Skeletal muscle tissue (tissue), 4 donors: Measurements from ENCODE around the gene EVA1C. TPM values are rescaled to one million over a fixed set of nuclear protein-coding genes. Genes with fewer than 3 reads are reported as not detected.
"Not testable (repeated sequence)": the region's sequence is repeated elsewhere in the genome, so short reads cannot be mapped to it uniquely, and the experiment has no call there.

Source experiments
- H3K27ac ChIP-seq: one replicate; pipeline ENCODE4 v1.7.0; 2013; ENCODE audit warnings: mild to moderate bottlenecking, low read depth, low read length, inconsistent platforms
- H3K27me3 ChIP-seq, 3 donors: one replicate each; pipeline ENCODE4 v1.7.0; 2013; ENCODE audit warnings: low read length in 3 of 3; ENCODE audit not compliant: control insufficient read depth in 3 of 3, insufficient read depth in 3 of 3
- H3K36me3 ChIP-seq, 3 donors: one replicate each; pipeline ENCODE4 v1.7.0; 2013; ENCODE audit warnings: low read length in 3 of 3; ENCODE audit not compliant: control insufficient read depth in 3 of 3, insufficient read depth in 3 of 3
- H3K4me1 ChIP-seq, 3 donors: one replicate each; pipeline ENCODE4 v1.7.0; 2013; ENCODE audit warnings: low read length in 3 of 3, mild to moderate bottlenecking in 3 of 3; ENCODE audit not compliant: control insufficient read depth in 3 of 3, insufficient read depth in 3 of 3
- H3K4me3 ChIP-seq, 3 donors: one replicate each; pipeline ENCODE4 v1.7.0; 2013; ENCODE audit warnings: low read length in 3 of 3
- H3K9ac ChIP-seq, 3 donors: one replicate each; pipeline ENCODE4 v1.7.0; 2013; ENCODE audit warnings: low read length in 3 of 3, mild to moderate bottlenecking in 3 of 3, moderate library complexity in 2 of 3, low read depth in 1 of 3
- H3K9me3 ChIP-seq, 3 donors: one replicate each; pipeline ENCODE4 v1.7.0; 2013; ENCODE audit warnings: low read length in 3 of 3; ENCODE audit not compliant: control insufficient read depth in 3 of 3
- total RNA-seq: library from RNA; depleted of rRNA; stranded (reverse); fragments of >200 nt; gene quantifications from one replicate; pipeline ENCODE4 v1.2.3, GENCODE V29; 2014
- donor health status: Osteomylitis.

EVA1C gene
- total RNA-seq, 1 donor from 2014 or later: 0.52 TPM

GRCh38 chr21:32533053-32533452 is 120.5 kb downstream of the EVA1C start:
- H3K4me1 ChIP-seq: no peaks in the 10 kb centered on the region
- peaks cover 0 to 2% (median 0%) of the 10 kb centered on the region in 3 donors for H3K9me3 ChIP-seq
- H3K4me3 ChIP-seq: peak overlapping the region in 1 of 3 donors; percentile 6
- H3K36me3 ChIP-seq: peaks cover 0 to 7% (median 4%) of the 10 kb centered on the region in 3 donors
- no peak overlapping the region for H3K9ac ChIP-seq
- H3K27me3 ChIP-seq: no peaks in the 10 kb centered on the region
- H3K27ac ChIP-seq: no peak overlapping the region

- H3K4me3 ChIP-seq: no peak overlapping the region
- no peak overlapping the region for H3K27ac ChIP-seq
- no peaks in the 10 kb centered on the region for H3K27me3 ChIP-seq
- H3K36me3 ChIP-seq: peaks cover 0 to 7% (median 4%) of the 10 kb centered on the region in 3 donors
- no peaks in the 10 kb centered on the region for H3K4me1 ChIP-seq
- H3K9me3 ChIP-seq: peaks cover 0 to 2% (median 0%) of the 10 kb centered on the region in 3 donors
- H3K9ac ChIP-seq: no peak overlapping the region
Measured at GRCh38 chr21:32533611-32534010, 121.1 kb downstream of the EVA1C start.

DNA sequence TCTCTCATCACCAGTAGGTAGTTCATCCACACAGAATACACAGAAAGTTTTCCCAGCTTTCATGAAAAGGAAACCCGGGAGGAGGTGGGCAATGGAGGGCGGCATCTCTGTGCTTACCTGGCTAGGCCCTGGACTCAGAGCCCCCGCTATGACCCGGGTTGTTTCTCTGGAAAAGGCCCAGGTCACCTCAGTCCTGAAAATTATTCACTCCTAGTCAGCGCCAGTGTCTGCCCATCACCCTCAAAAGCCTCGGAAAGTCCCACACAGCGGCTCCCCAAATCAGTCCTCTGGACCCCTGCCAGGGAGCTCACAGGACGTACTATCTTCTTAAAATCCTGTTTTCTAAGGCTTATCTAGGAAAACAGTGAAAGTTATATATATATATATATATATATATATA is 121.6 kb downstream of the EVA1C start:
- no peak overlapping the region for H3K27ac ChIP-seq
- no peaks in the 10 kb centered on the region for H3K4me1 ChIP-seq
- peaks cover 0 to 7% (median 4%) of the 10 kb centered on the region in 3 donors for H3K36me3 ChIP-seq
- no peaks in the 10 kb centered on the region for H3K27me3 ChIP-seq
- H3K9ac ChIP-seq: no peak overlapping the region
- H3K4me3 ChIP-seq: no peak overlapping the region
- peaks cover 0 to 2% (median 0%) of the 10 kb centered on the region in 3 donors for H3K9me3 ChIP-seq

DNA sequence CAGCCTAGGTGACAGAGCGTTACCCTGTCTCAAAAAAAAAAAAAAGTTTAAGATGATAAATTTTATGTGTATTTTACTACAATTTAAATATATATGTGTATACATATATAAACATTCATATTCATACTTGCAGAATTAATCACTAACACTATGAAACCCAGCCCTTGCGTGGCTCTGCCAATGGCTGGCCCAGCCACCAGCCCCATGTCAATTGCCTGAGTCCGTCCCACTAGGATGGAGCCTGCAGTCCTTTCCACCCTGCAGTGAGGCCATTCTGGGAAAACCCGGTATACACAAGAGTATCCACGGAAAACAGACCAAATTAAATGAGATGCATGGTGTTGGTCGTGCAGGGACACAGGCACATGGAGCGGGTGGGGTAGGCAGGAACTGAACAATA is 123.1 kb downstream of the EVA1C start:
- Histone ChIP-seq H3K4me1 (no peaks in the 10 kb centered on the region), H3K4me3 (no peak overlapping the region), H3K9ac (no peak overlapping the region), H3K27ac (no peak overlapping the region), H3K9me3 (peaks cover 0 to 2% (median 0%) of the 10 kb centered on the region in 3 donors), H3K36me3 (peaks cover 0 to 7% (median 4%) of the 10 kb centered on the region in 3 donors), H3K27me3 (no peaks in the 10 kb centered on the region)

DNA sequence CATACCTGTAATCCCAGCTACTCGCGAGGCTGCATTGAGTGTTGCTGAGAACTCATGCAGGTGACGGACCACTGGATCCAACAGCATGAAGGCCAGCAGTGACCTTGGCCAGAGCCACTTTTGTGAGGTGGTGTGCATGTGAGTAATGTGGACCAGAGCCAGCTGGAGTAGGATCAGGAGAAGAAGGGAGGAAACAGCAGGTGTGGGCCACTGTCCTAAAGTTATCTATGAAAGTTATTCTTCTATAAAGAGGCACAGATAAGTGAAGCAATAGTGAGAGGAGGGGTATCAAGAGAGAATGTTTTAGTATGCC is 125.0 kb downstream of the EVA1C start:
- H3K4me3 ChIP-seq: no peak overlapping the region
- peaks cover 0 to 7% (median 4%) of the 10 kb centered on the region in 3 donors for H3K36me3 ChIP-seq
- H3K9ac ChIP-seq: no peak overlapping the region
- no peaks in the 10 kb centered on the region for H3K4me1 ChIP-seq
- H3K27me3 ChIP-seq: no peaks in the 10 kb centered on the region
- H3K27ac ChIP-seq: no peak overlapping the region
- H3K9me3 ChIP-seq: peaks cover 0 to 2% (median 0%) of the 10 kb centered on the region in 3 donors

- Histone ChIP-seq H3K9ac (no peak overlapping the region), H3K27ac (no peak overlapping the region), H3K36me3 (peaks cover 0 to 3% (median 2%) of the 10 kb centered on the region in 3 donors), H3K4me3 (no peak overlapping the region), H3K27me3 (no peaks in the 10 kb centered on the region), H3K4me1 (no peaks in the 10 kb centered on the region), H3K9me3 (no peaks in the 10 kb centered on the region)
Measured at GRCh38 chr21:32538147-32538792, 125.8 kb downstream of the EVA1C start.

GRCh38 chr21:32539378-32539777 is 126.9 kb downstream of the EVA1C start:
- Histone ChIP-seq H3K9ac (no peak overlapping the region), H3K9me3 (no peaks in the 10 kb centered on the region), H3K36me3 (no peaks in the 10 kb centered on the region), H3K4me1 (no peaks in the 10 kb centered on the region), H3K27ac (no peak overlapping the region), H3K4me3 (no peak overlapping the region), H3K27me3 (no peaks in the 10 kb centered on the region)

GRCh38 chr21:32543056-32543455 is 130.6 kb downstream of the EVA1C start:
- H3K4me3 ChIP-seq, H3K9me3 ChIP-seq, H3K9ac ChIP-seq, H3K36me3 ChIP-seq, H3K27ac ChIP-seq, H3K4me1 ChIP-seq, H3K27me3 ChIP-seq: not testable (repeated sequence)

DNA sequence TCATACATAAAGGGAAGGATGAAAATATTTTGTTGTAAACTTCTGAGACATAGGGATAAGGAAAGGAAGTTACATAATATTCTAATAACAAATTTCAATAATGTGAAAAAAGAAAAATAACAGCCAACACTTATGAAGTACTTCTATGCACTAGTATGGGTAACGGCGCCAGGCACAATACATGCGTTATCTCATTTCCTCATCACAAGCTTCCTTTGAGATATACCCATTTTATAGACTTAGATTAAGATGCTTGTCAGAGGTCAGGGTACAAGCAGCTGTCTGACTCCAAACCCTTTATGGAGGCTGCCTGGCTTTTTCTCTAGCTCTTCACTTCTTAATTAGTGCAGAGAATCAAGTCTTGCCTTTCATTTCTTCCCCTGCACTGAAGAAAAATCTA is 131.5 kb downstream of the EVA1C start:
- no peaks in the 10 kb centered on the region for H3K27me3 ChIP-seq
- H3K36me3 ChIP-seq: no peaks in the 10 kb centered on the region
- no peak overlapping the region for H3K27ac ChIP-seq
- no peak overlapping the region for H3K9ac ChIP-seq
- H3K4me3 ChIP-seq: no peak overlapping the region
- no peaks in the 10 kb centered on the region for H3K4me1 ChIP-seq
- no peaks in the 10 kb centered on the region for H3K9me3 ChIP-seq

- Histone ChIP-seq H3K27me3 (no peaks in the 10 kb centered on the region), H3K9me3 (no peaks in the 10 kb centered on the region), H3K4me1 (no peaks in the 10 kb centered on the region), H3K27ac (no peak overlapping the region), H3K4me3 (no peak overlapping the region), H3K9ac (no peak overlapping the region), H3K36me3 (no peaks in the 10 kb centered on the region)
Measured at GRCh38 chr21:32544697-32545096, 132.2 kb downstream of the EVA1C start.
